GM19043 (cell line): ENCODE results near the gene USP20.
A peak's percentile ranks its signal among the peaks of the same experiment; 100 is the strongest.

Source experiments
- ATAC-seq: cut with Tn5 transposase; IDR thresholded peaks from one replicate; pipeline ENCODE4 v1.9.1; 2021; ENCODE audit warnings: low read depth; ENCODE audit not compliant: unreplicated experiment

Gene USP20

GRCh38 chr9:129822898-129823541, 12.2 kb upstream of the USP20 start:
- ATAC-seq = no peak

- ATAC-seq = no peak
These were observed 11.7 kb upstream of the USP20 start for GRCh38 chr9:129823542-129823934.

- peak; percentile 86 for ATAC-seq
These were observed 11.2 kb upstream of the USP20 start, which contains the start of gene TOR1A for GRCh38 chr9:129823935-129824601. Gene TOR1A, minus strand, starts transcription at chr9:129824136. Its CDS starts 51 bp downstream, at chr9:129824085.

GRCh38 chr9:129826344-129826743, 8.9 kb upstream of the USP20 start:
- no peak for ATAC-seq

- no peak for ATAC-seq
These were observed 8.5 kb upstream of the USP20 start for GRCh38 chr9:129826759-129827158.

GRCh38 chr9:129828051-129828450, 7.2 kb upstream of the USP20 start:
- ATAC-seq = no peak

- no peak for ATAC-seq
These were observed 6.3 kb upstream of the USP20 start for GRCh38 chr9:129828969-129829368.

- no peak for ATAC-seq
These were observed 2.3 kb upstream of the USP20 start for GRCh38 chr9:129832982-129833381.

- ATAC-seq = peak; percentile 15
These were observed 650 bp upstream of the USP20 start for GRCh38 chr9:129834489-129835127.

GRCh38 chr9:129835860-129836223, 584 bp downstream of the USP20 start:
- ATAC-seq = no peak

- no peak for ATAC-seq
These were observed 1.2 kb downstream of the USP20 start for GRCh38 chr9:129836311-129837007.

GRCh38 chr9:129838707-129839259, 3.5 kb downstream of the USP20 start:
- ATAC-seq = no peak

GRCh38 chr9:129839324-129840023, 4.2 kb downstream of the USP20 start:
- no peak for ATAC-seq

GRCh38 chr9:129840034-129840433, 4.8 kb downstream of the USP20 start:
- ATAC-seq = no peak

- no peak for ATAC-seq
These were observed 5.8 kb downstream of the USP20 start for GRCh38 chr9:129841071-129841470.

- ATAC-seq = no peak
These were observed 10.1 kb downstream of the USP20 start for GRCh38 chr9:129845373-129845772.

GRCh38 chr9:129848712-129849441, 13.6 kb downstream of the USP20 start:
- no peak for ATAC-seq

- ATAC-seq = no peak
These were observed 14.6 kb downstream of the USP20 start for GRCh38 chr9:129849901-129850300.

GRCh38 chr9:129850821-129851550, 15.7 kb downstream of the USP20 start:
- no peak for ATAC-seq
